Transverse colon (tissue), 4 donors: ENCODE measurements around the gene ATL1.
A peak's percentile ranks its signal among the peaks of the same experiment; 100 is the strongest.

ENCODE experiments used
- CTCF ChIP-seq, 5 experiments: fragments of 200-600 bp in 3 of 5; fragments of 450-650 bp in 2 of 5; sonication (generic) in 3 of 5; IDR thresholded peaks; 1 replicate in 2 of 5; 2 replicates in 3 of 5; pipeline ENCODE4 v1.5.1; 2016 to 2017; ENCODE audit warnings: antibody characterized with exemption in 5 of 5, inconsistent platforms in 3 of 5, mild to moderate bottlenecking in 2 of 5, moderate library complexity in 1 of 5
- EP300 ChIP-seq: sonication (generic); formaldehyde crosslinking; IDR thresholded peaks from one replicate; pipeline ENCODE4 v1.6.1; 2017; ENCODE audit warnings: antibody characterized with exemption, low read depth
- POLR2A ChIP-seq: fragments of 450-650 bp; IDR thresholded peaks from one replicate; pipeline ENCODE4 v1.6.1; 2016; ENCODE audit warnings: antibody characterized with exemption, mild to moderate bottlenecking, moderate library complexity
- POLR2AphosphoS5 ChIP-seq, 3 donors: sonication (generic); formaldehyde crosslinking; IDR thresholded peaks; one replicate each; pipeline ENCODE4 v1.6.1; 2016; ENCODE audit warnings: antibody characterized with exemption in 3 of 3

GRCh38 chr14:50667996-50668825 is 108.3 kb downstream of the ATL1 start, which contains the start of gene SAV1:
- TF ChIP-seq CTCF (IDR thresholded peaks at IDR 0.05) (no peak), POLR2A (peak; percentile 88), POLR2AphosphoS5 (IDR thresholded peaks at IDR 0.05) (peak; percentile 78 to 90 (median 85)), EP300 (peak; percentile 60)
